ENCODE measurements around the gene C2CD4D. TPM values are rescaled to one million over a fixed set of nuclear protein-coding genes. Genes with fewer than 3 reads are reported as not detected.

The C2CD4D gene
- polyA plus RNA-seq, 1 donor from 2014 or later = not detected

DNA sequence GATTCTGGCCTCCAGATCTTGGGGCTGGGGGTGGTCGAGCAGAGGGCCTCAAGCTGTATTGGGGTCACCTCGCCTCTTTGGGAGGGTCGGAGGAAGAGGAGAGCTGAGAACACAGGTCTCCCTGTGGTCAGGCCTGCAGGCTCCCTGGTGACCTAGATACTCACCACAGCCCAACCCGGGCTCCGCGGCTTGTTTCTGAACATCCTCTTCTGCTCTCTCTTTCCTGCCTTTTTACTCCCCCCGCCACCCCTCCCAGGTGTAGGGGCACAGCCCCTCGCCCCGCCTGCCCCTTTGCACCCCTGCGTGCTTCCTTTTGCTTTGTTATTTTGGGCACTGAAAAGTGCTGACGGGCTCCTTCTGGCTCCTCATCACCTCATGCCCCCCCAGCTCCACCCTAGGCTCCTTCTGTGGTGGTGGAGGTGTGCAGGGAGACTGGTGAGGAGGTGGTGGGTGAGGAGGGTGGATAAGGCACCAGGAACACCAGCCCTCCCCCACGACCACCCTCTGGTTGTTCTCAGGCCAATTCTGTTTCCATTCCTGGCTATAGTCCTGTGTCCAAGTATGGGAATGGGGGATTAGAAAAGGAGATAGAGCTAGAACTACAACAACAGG, 23.8 kb downstream of the C2CD4D start:
- Histone ChIP-seq H2AFZ (ENCODE audit: low read depth, low read length) (no peak overlapping the region), H4K20me1 (ENCODE audit: insufficient read depth) (no peaks in the 10 kb centered on the region), H3F3A (ENCODE audit: insufficient read depth, low read length, poor library complexity, severe bottlenecking) (no peaks in the 10 kb centered on the region), H3K9me3 (ENCODE audit: low read length) (no peaks in the 10 kb centered on the region), H3K9me2 (ENCODE audit: insufficient read depth, low read length) (no peaks in the 10 kb centered on the region), H3K27me3 (ENCODE audit: insufficient read depth, low read depth, low read length) (no peaks in the 10 kb centered on the region), H3K27ac (ENCODE audit: low read length) (no peak overlapping the region), H3K4me3 (ENCODE audit: low read length) (no peak overlapping the region), H3K36me3 (ENCODE audit: insufficient read depth, low read length) (no peaks in the 10 kb centered on the region), H3K4me2 (ENCODE audit: low read length) (no peak overlapping the region), H3K79me2 (replicated peaks; ENCODE audit: insufficient read depth, low read length) (no peaks in the 10 kb centered on the region), H3K9ac (ENCODE audit: low read length) (no peak overlapping the region)
- no peak for TF ChIP-seq POLR2AphosphoS5 (IDR thresholded peaks at IDR 0.05)
- TF ChIP-seq MXI1 (conservative IDR thresholded peaks at IDR 0.05; ENCODE audit: poor library complexity, severe bottlenecking) = no peak
- TF ChIP-seq, protein P1, sequence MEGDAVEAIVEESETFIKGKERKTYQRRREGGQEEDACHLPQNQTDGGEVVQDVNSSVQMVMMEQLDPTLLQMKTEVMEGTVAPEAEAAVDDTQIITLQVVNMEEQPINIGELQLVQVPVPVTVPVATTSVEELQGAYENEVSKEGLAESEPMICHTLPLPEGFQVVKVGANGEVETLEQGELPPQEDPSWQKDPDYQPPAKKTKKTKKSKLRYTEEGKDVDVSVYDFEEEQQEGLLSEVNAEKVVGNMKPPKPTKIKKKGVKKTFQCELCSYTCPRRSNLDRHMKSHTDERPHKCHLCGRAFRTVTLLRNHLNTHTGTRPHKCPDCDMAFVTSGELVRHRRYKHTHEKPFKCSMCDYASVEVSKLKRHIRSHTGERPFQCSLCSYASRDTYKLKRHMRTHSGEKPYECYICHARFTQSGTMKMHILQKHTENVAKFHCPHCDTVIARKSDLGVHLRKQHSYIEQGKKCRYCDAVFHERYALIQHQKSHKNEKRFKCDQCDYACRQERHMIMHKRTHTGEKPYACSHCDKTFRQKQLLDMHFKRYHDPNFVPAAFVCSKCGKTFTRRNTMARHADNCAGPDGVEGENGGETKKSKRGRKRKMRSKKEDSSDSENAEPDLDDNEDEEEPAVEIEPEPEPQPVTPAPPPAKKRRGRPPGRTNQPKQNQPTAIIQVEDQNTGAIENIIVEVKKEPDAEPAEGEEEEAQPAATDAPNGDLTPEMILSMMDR (IDR thresholded peaks at IDR 0.05; ENCODE audit: poor library complexity, severe bottlenecking) = no peak
- no peak for TF ChIP-seq TAF1 (IDR thresholded peaks at IDR 0.05; ENCODE audit: low read depth)
- no peak for TF ChIP-seq RAD21 (conservative IDR thresholded peaks at IDR 0.05)
- no peak for TF ChIP-seq EP300 (conservative IDR thresholded peaks at IDR 0.05; ENCODE audit: poor library complexity, severe bottlenecking)

DNA sequence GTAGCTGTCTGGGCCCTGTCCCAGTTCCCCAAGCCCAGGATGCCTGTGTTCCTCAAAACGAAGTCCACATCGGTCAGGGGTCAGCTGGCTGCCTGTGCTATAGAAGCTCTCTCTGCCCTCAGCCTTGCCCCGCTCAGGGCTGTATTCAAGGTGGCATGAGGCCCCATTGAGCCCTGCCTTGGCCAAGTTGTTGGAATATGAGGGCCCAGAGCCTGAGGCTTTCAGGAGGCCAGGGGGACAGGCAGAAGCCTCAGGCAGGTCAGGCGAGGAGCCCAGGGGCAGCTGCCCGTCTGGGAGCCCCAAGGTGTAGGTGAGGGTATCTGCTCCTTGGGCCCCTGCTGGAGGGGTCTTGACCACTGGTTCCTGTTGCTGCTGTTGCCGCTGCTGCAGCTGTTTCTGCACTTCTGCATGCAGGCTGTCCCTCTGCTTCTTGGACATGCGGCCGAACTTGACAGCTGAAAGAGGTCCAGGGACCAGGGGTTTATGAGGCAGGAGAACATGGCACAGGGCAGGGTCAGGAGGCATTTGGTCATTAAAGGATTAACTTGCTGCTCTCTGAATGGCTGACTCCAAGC, 24.6 kb downstream of the C2CD4D start:
- TF ChIP-seq POLR2AphosphoS5 (IDR thresholded peaks at IDR 0.05) = no peak
- TF ChIP-seq TAF1 (IDR thresholded peaks at IDR 0.05; ENCODE audit: low read depth) = no peak
- no peak for TF ChIP-seq EZH2 (IDR thresholded peaks at IDR 0.05; ENCODE audit: borderline replicate concordance, insufficient read depth, low read length, poor library complexity, severe bottlenecking)
- TF ChIP-seq, protein P2, sequence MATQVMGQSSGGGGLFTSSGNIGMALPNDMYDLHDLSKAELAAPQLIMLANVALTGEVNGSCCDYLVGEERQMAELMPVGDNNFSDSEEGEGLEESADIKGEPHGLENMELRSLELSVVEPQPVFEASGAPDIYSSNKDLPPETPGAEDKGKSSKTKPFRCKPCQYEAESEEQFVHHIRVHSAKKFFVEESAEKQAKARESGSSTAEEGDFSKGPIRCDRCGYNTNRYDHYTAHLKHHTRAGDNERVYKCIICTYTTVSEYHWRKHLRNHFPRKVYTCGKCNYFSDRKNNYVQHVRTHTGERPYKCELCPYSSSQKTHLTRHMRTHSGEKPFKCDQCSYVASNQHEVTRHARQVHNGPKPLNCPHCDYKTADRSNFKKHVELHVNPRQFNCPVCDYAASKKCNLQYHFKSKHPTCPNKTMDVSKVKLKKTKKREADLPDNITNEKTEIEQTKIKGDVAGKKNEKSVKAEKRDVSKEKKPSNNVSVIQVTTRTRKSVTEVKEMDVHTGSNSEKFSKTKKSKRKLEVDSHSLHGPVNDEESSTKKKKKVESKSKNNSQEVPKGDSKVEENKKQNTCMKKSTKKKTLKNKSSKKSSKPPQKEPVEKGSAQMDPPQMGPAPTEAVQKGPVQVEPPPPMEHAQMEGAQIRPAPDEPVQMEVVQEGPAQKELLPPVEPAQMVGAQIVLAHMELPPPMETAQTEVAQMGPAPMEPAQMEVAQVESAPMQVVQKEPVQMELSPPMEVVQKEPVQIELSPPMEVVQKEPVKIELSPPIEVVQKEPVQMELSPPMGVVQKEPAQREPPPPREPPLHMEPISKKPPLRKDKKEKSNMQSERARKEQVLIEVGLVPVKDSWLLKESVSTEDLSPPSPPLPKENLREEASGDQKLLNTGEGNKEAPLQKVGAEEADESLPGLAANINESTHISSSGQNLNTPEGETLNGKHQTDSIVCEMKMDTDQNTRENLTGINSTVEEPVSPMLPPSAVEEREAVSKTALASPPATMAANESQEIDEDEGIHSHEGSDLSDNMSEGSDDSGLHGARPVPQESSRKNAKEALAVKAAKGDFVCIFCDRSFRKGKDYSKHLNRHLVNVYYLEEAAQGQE (IDR thresholded peaks at IDR 0.05; ENCODE audit: borderline replicate concordance) = no peak
- no peak for TF ChIP-seq MXI1 (conservative IDR thresholded peaks at IDR 0.05; ENCODE audit: poor library complexity, severe bottlenecking)
- TF ChIP-seq RAD21 (conservative IDR thresholded peaks at IDR 0.05) = no peak
- no peak for TF ChIP-seq EP300 (conservative IDR thresholded peaks at IDR 0.05; ENCODE audit: poor library complexity, severe bottlenecking)
- TF ChIP-seq, protein P1 (IDR thresholded peaks at IDR 0.05; ENCODE audit: poor library complexity, severe bottlenecking) = no peak
- TF ChIP-seq SMC3 (conservative IDR thresholded peaks at IDR 0.05; ENCODE audit: poor library complexity) = no peak
- Histone ChIP-seq H3K36me3 (ENCODE audit: insufficient read depth, low read length) (no peaks in the 10 kb centered on the region), H3K4me2 (ENCODE audit: low read length) (no peak overlapping the region), H3K4me3 (ENCODE audit: low read length) (no peak overlapping the region), H3K27ac (ENCODE audit: low read length) (no peak overlapping the region), H3F3A (ENCODE audit: insufficient read depth, low read length, poor library complexity, severe bottlenecking) (no peaks in the 10 kb centered on the region), H4K20me1 (ENCODE audit: insufficient read depth) (no peaks in the 10 kb centered on the region), H2AFZ (ENCODE audit: low read depth, low read length) (no peak overlapping the region), H3K9ac (ENCODE audit: low read length) (no peak overlapping the region), H3K9me2 (ENCODE audit: insufficient read depth, low read length) (no peaks in the 10 kb centered on the region), H3K79me2 (replicated peaks; ENCODE audit: insufficient read depth, low read length) (no peaks in the 10 kb centered on the region), H3K9me3 (ENCODE audit: low read length) (no peaks in the 10 kb centered on the region), H3K27me3 (ENCODE audit: insufficient read depth, low read depth, low read length) (no peaks in the 10 kb centered on the region)
